Sigmoid colon (tissue), 7 donors: ENCODE measurements around the gene SLC7A6OS. TPM values are rescaled to one million over a fixed set of nuclear protein-coding genes. Genes with fewer than 3 reads are reported as not detected.
A peak's percentile ranks its signal among the peaks of the same experiment; 100 is the strongest.

Experiments used
- DNase-seq: peaks from one replicate; pipeline ENCODE4 v3.0.0-alpha.2; 2019
- H3K27ac ChIP-seq, 4 donors: fragments of 200-600 bp; sonication (generic); one replicate each; pipeline ENCODE4 v1.5.1; 2016 to 2019; ENCODE audit warnings: mild to moderate bottlenecking in 1 of 4
- H3K27me3 ChIP-seq, 3 donors: fragments of 200-600 bp; sonication (generic); one replicate each; pipeline ENCODE4 v1.5.1; 2019; ENCODE audit warnings: mild to moderate bottlenecking in 1 of 3
- H3K36me3 ChIP-seq, 4 donors: fragments of 200-600 bp; sonication (generic); one replicate each; pipeline ENCODE4 v1.5.1; 2016 to 2019
- H3K4me1 ChIP-seq, 4 donors: fragments of 200-600 bp; sonication (generic); one replicate each; pipeline ENCODE4 v1.5.1; 2017 to 2019
- H3K4me3 ChIP-seq, 4 donors: fragments of 200-600 bp; sonication (generic); one replicate each; pipeline ENCODE4 v1.5.1; 2017 to 2019; ENCODE audit warnings: mild to moderate bottlenecking in 2 of 4, moderate library complexity in 1 of 4
- H3K9me3 ChIP-seq, 4 donors: fragments of 200-600 bp in 3 of 4; sonication (generic) in 3 of 4; one replicate each; pipeline versions ENCODE4 v1.5.1 to v1.6.1; 2013 to 2019
- CTCF ChIP-seq, 4 experiments: fragments of 450-650 bp in 3 of 4; fragments of 200-600 bp in 1 of 4; IDR thresholded peaks; one replicate each; pipeline ENCODE4 v1.5.1; 2016 to 2019; ENCODE audit warnings: antibody characterized with exemption in 4 of 4, mild to moderate bottlenecking in 3 of 4, moderate library complexity in 2 of 4
- EP300 ChIP-seq, 4 donors: sonication (generic); formaldehyde crosslinking; IDR thresholded peaks; one replicate each; pipeline ENCODE4 v1.6.1; 2017; ENCODE audit warnings: antibody characterized with exemption in 4 of 4
- POLR2A ChIP-seq, 2 donors: fragments of 450-650 bp; IDR thresholded peaks; one replicate each; pipeline ENCODE4 v1.6.1; 2016; ENCODE audit warnings: antibody characterized with exemption in 2 of 2, mild to moderate bottlenecking in 2 of 2, moderate library complexity in 2 of 2
- POLR2AphosphoS5 ChIP-seq, 4 donors: sonication (generic); formaldehyde crosslinking; IDR thresholded peaks; one replicate each; pipeline ENCODE4 v1.6.1; 2017; ENCODE audit warnings: antibody characterized with exemption in 4 of 4
- WGBS, 2 donors: extraction: QIAGEN DNeasy Blood & Tissue Kit; methylation state at CpG; one replicate each; pipeline ENCODE4 v1.1.7; 2013; 5-methylcytosine and 5-hydroxymethylcytosine counted together
- intact Hi-C: fragments of 100-400 bp; cut with DNase I; formaldehyde crosslinking; loops from one replicate; pipeline ENCODE4 v1.15.1; 2023
- polyA plus RNA-seq, 3 donors: library from polyadenylated mRNA; stranded (reverse); fragments of 200-250 nt; gene quantifications; one replicate each; pipeline ENCODE4 v1.2.3, GENCODE V29; 2013
- total RNA-seq, 4 donors: library from RNA; depleted of rRNA; stranded (reverse); fragments of >200 nt; gene quantifications; one replicate each; pipeline ENCODE4 v1.1.0, GENCODE V29; 2016
- donor health status: healthy with polysubstance abuse.
- donor health status: Bipolar disorder and iron deficiency.
- donor health status: healthy.

Gene SLC7A6OS
- total and polyA plus RNA-seq, 7 donors, result 4.8 to 20.8 (median 10.0) TPM

GRCh38 chr16:68328860-68329390 lies 18.2 kb upstream of the SLC7A6OS start:
- H3K4me1 ChIP-seq, result peaks cover 0 to 8% (median 0%) of the 10 kb centered on the region in 4 donors
- DNase-seq, result no peak
- peaks cover 0 to 54% (median 9%) of the 10 kb centered on the region in 4 donors for H3K36me3 ChIP-seq
- no peaks in the 10 kb centered on the region for H3K27me3 ChIP-seq
- no peak overlapping the region for H3K27ac ChIP-seq
- 32 to 52% methylated on average over 3 of the region's 3 CpGs for WGBS, 2 donors
- H3K9me3 ChIP-seq, result no peaks in the 10 kb centered on the region
- TF ChIP-seq POLR2A (IDR thresholded peaks at IDR 0.05) (no peak), POLR2AphosphoS5 (IDR thresholded peaks at IDR 0.05) (no peak), EP300 (IDR thresholded peaks at IDR 0.05) (no peak), CTCF (IDR thresholded peaks at IDR 0.05) (no peak)
- no peak overlapping the region for H3K4me3 ChIP-seq
- intact Hi-C loops, result loop anchor here (1.0 kb wide), 2 partner anchors 68 to 89 kb away; no protein-coding TSS in a partner anchor

- intact Hi-C loops, result loop anchor here (1.0 kb wide), 2 partner anchors 67 to 88 kb away; no protein-coding TSS in a partner anchor
- 41% methylated on average over 13 of the region's 13 CpGs for WGBS, 2 donors
- peak; percentile 90 for DNase-seq
- H3K9me3 ChIP-seq, result no peaks in the 10 kb centered on the region
- H3K27me3 ChIP-seq, result no peaks in the 10 kb centered on the region
- no peak overlapping the region for H3K4me3 ChIP-seq
- H3K4me1 ChIP-seq, result peaks cover 0 to 8% (median 0%) of the 10 kb centered on the region in 4 donors
- no peak overlapping the region for H3K27ac ChIP-seq
- peaks cover 0 to 51% (median 9%) of the 10 kb centered on the region in 4 donors for H3K36me3 ChIP-seq
- no peak for TF ChIP-seq EP300 (IDR thresholded peaks at IDR 0.05)
- peak; percentile 88 to 94 (median 90) for TF ChIP-seq CTCF (IDR thresholded peaks at IDR 0.05)
Observed at GRCh38 chr16:68328151-68328859, 17.6 kb upstream of the SLC7A6OS start.

DNA sequence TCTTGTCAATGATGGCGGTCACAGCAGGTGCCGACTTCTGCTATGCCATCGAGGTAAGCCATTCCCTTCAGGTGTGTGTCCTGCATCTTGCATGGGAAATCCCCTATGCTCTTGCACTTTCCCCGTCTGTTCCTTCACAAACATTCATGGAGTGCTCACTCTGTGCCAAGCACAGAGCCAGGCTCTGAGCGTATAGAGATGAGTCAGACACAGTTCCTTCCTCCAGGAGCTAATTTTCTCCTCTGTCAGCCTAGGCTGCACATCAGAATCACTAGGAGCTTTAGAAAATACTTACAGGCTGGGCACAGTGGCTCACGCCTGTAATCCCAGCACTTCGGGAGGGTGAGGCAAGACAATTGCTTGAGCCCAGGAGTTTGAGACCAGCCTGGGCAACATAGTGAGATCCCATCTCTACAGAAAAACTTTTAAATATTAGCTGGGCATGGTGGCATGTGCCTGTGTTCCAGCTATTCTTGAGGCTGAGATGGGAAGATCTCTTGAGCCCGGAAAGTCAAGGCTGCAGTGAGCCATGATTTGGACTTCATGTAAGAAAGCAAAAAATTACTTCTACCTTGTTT lies 14.1 kb upstream of the SLC7A6OS start:
- intact Hi-C loops, result no loop called here
- no peak overlapping the region for H3K4me3 ChIP-seq
- no peaks in the 10 kb centered on the region for H3K27me3 ChIP-seq
- H3K36me3 ChIP-seq, result peaks cover 0 to 72% (median 12%) of the 10 kb centered on the region in 4 donors
- WGBS, 2 donors, result 87 to 91% methylated on average over 8 of the region's 8 CpGs
- H3K4me1 ChIP-seq, result no peaks in the 10 kb centered on the region
- H3K27ac ChIP-seq, result no peak overlapping the region
- DNase-seq, result no peak
- H3K9me3 ChIP-seq, result no peaks in the 10 kb centered on the region
- TF ChIP-seq POLR2AphosphoS5 (IDR thresholded peaks at IDR 0.05) (no peak), EP300 (IDR thresholded peaks at IDR 0.05) (no peak), CTCF (IDR thresholded peaks at IDR 0.05) (no peak), POLR2A (IDR thresholded peaks at IDR 0.05) (no peak)

DNA sequence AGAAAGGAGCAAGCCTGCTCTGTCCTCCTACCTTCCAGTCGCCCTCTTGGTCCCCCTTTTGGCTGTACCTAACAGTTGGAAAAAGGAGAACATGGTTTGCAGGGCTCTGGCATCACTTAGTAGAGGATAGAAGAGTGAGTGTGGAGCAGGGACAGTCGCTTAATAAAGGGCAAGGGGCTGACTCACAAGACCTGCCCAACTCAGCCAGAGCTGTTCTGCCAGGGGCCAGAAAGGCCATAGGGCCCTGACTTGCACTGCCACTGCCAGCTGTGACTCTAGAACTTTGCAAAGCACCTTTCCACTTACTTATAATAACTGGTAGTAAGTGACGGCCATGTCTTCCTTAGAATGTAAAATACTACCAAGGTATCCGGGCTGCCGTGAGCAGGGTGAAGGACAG lies 13.6 kb upstream of the SLC7A6OS start:
- TF ChIP-seq POLR2A (IDR thresholded peaks at IDR 0.05) (no peak), EP300 (IDR thresholded peaks at IDR 0.05) (no peak), POLR2AphosphoS5 (IDR thresholded peaks at IDR 0.05) (no peak), CTCF (IDR thresholded peaks at IDR 0.05) (no peak)
- H3K9me3 ChIP-seq, result no peaks in the 10 kb centered on the region
- no peak overlapping the region for H3K4me3 ChIP-seq
- no peak overlapping the region for H3K27ac ChIP-seq
- peaks cover 0 to 71% (median 12%) of the 10 kb centered on the region in 4 donors for H3K36me3 ChIP-seq
- WGBS, 2 donors, result 95% methylated on average over 5 of the region's 5 CpGs
- intact Hi-C loops, result no loop called here
- H3K4me1 ChIP-seq, result no peaks in the 10 kb centered on the region
- no peak for DNase-seq
- no peaks in the 10 kb centered on the region for H3K27me3 ChIP-seq
